ENCODE data around the gene IVD. TPM values are rescaled to one million over a fixed set of nuclear protein-coding genes. Genes with fewer than 3 reads are reported as not detected.

The IVD gene
- total RNA-seq, 2 donors from 2014 or later = 74.1 to 86.1 TPM

- intact Hi-C loops (cut with DNase I) = no loop called here
- no peaks in the 10 kb centered on the region for H3K27me3 ChIP-seq
- peaks cover 5% of the 10 kb centered on the region for H3K4me1 ChIP-seq
- no peak for DNase-seq
- H3K9me3 ChIP-seq = no peaks in the 10 kb centered on the region
- H3K27ac ChIP-seq = no peak overlapping the region
- H3K4me3 ChIP-seq = no peak overlapping the region
- no peak overlapping the region for H3K9ac ChIP-seq (ENCODE audit: low read depth in 2 of 2, low read length in 2 of 2)
- no peak for TF ChIP-seq CTCF (IDR thresholded peaks at IDR 0.05)
- peaks cover 8% of the 10 kb centered on the region for H3K36me3 ChIP-seq
Observed at GRCh38 chr15:40409366-40409765, 3.8 kb downstream of the IVD start.

- Histone ChIP-seq H3K36me3 (peaks cover 12% of the 10 kb centered on the region), H3K9ac (ENCODE audit: low read depth in 2 of 2, low read length in 2 of 2) (no peak overlapping the region), H3K4me1 (no peaks in the 10 kb centered on the region), H3K27ac (no peak overlapping the region), H3K27me3 (no peaks in the 10 kb centered on the region), H3K4me3 (no peak overlapping the region), H3K9me3 (no peaks in the 10 kb centered on the region)
- intact Hi-C loops (cut with DNase I) = no loop called here
- no peak for DNase-seq
- no peak for TF ChIP-seq CTCF (IDR thresholded peaks at IDR 0.05)
Observed at GRCh38 chr15:40410476-40410875, 4.9 kb downstream of the IVD start.

GRCh38 chr15:40412095-40412759, 6.6 kb downstream of the IVD start:
- TF ChIP-seq CTCF (IDR thresholded peaks at IDR 0.05) = no peak
- Histone ChIP-seq H3K27me3 (no peaks in the 10 kb centered on the region), H3K36me3 (peaks cover 12% of the 10 kb centered on the region), H3K9ac (ENCODE audit: low read depth in 2 of 2, low read length in 2 of 2) (no peak overlapping the region), H3K4me1 (no peaks in the 10 kb centered on the region), H3K27ac (no peak overlapping the region), H3K9me3 (no peaks in the 10 kb centered on the region), H3K4me3 (no peak overlapping the region)
- DNase-seq = peak; percentile 80
- intact Hi-C loops (cut with DNase I) = no loop called here

- no peaks in the 10 kb centered on the region for H3K9me3 ChIP-seq
- TF ChIP-seq CTCF (IDR thresholded peaks at IDR 0.05) = no peak
- no peaks in the 10 kb centered on the region for H3K27me3 ChIP-seq
- H3K9ac ChIP-seq (ENCODE audit: low read depth in 2 of 2, low read length in 2 of 2) = no peak overlapping the region
- H3K4me3 ChIP-seq = no peak overlapping the region
- peaks cover 12% of the 10 kb centered on the region for H3K36me3 ChIP-seq
- intact Hi-C loops (cut with DNase I) = no loop called here
- no peak for DNase-seq
- no peaks in the 10 kb centered on the region for H3K4me1 ChIP-seq
- H3K27ac ChIP-seq = no peak overlapping the region
Observed at GRCh38 chr15:40413036-40413435, 7.4 kb downstream of the IVD start.

GRCh38 chr15:40414816-40415215, 9.2 kb downstream of the IVD start:
- Histone ChIP-seq H3K9me3 (no peaks in the 10 kb centered on the region), H3K36me3 (peaks cover 12% of the 10 kb centered on the region), H3K27ac (no peak overlapping the region), H3K9ac (ENCODE audit: low read depth in 2 of 2, low read length in 2 of 2) (no peak overlapping the region), H3K4me3 (no peak overlapping the region), H3K27me3 (no peaks in the 10 kb centered on the region), H3K4me1 (no peaks in the 10 kb centered on the region)
- no peak for TF ChIP-seq CTCF (IDR thresholded peaks at IDR 0.05)
- no peak for DNase-seq
- intact Hi-C loops (cut with DNase I) = no loop called here
